ENCODE measurements around the gene CCSER2.

Gene CCSER2

GRCh38 chr10:84292502-84292901, 35.9 kb upstream of the CCSER2 start:
- no peak overlapping the region for H3K4me3 ChIP-seq (replicated peaks; ENCODE audit: low read depth, low read length)
- TF ChIP-seq CTCF (IDR thresholded peaks at IDR 0.05; ENCODE audit: low read length, missing control alignments): no peak
- DNase-seq (ENCODE audit: low read depth): no peak

GRCh38 chr10:84293171-84293570, 35.2 kb upstream of the CCSER2 start:
- no peak for DNase-seq (ENCODE audit: low read depth)
- TF ChIP-seq CTCF (IDR thresholded peaks at IDR 0.05; ENCODE audit: low read length, missing control alignments): no peak
- no peak overlapping the region for H3K4me3 ChIP-seq (replicated peaks; ENCODE audit: low read depth, low read length)

- DNase-seq (ENCODE audit: low read depth): no peak
- no peak overlapping the region for H3K4me3 ChIP-seq (replicated peaks; ENCODE audit: low read depth, low read length)
- no peak for TF ChIP-seq CTCF (IDR thresholded peaks at IDR 0.05; ENCODE audit: low read length, missing control alignments)
Observed at GRCh38 chr10:84293574-84294016, 34.8 kb upstream of the CCSER2 start.

GRCh38 chr10:84294766-84295447, 33.5 kb upstream of the CCSER2 start:
- no peak for TF ChIP-seq CTCF (IDR thresholded peaks at IDR 0.05; ENCODE audit: low read length, missing control alignments)
- H3K4me3 ChIP-seq (replicated peaks; ENCODE audit: low read depth, low read length): no peak overlapping the region
- no peak for DNase-seq (ENCODE audit: low read depth)

GRCh38 chr10:84296091-84296981, 32.1 kb upstream of the CCSER2 start:
- DNase-seq (ENCODE audit: low read depth): peak; percentile 79
- H3K4me3 ChIP-seq (replicated peaks; ENCODE audit: low read depth, low read length): no peak overlapping the region
- no peak for TF ChIP-seq CTCF (IDR thresholded peaks at IDR 0.05; ENCODE audit: low read length, missing control alignments)

- TF ChIP-seq CTCF (IDR thresholded peaks at IDR 0.05; ENCODE audit: low read length, missing control alignments): no peak
- no peak for DNase-seq (ENCODE audit: low read depth)
- H3K4me3 ChIP-seq (replicated peaks; ENCODE audit: low read depth, low read length): no peak overlapping the region
Observed at GRCh38 chr10:84298057-84298456, 30.3 kb upstream of the CCSER2 start.
